AG04450 (cell line): ENCODE results near the gene STIM1. TPM values are rescaled to one million over a fixed set of nuclear protein-coding genes. Genes with fewer than 3 reads are reported as not detected.
A peak's percentile ranks its signal among the peaks of the same experiment; 100 is the strongest.

ENCODE experiments used
- CTCF ChIA-PET: fragments of 300-600, 350-600 bp; formaldehyde crosslinking; extraction: SDS; loops from one replicate; lab custom pipeline; 2022; ENCODE audit warnings: antibody characterized with exemption, inconsistent platforms; lab: Charles Lee
- POLR2A ChIA-PET: fragments of 350-600 bp; formaldehyde crosslinking; extraction: SDS; loops from one replicate; lab custom pipeline; 2021; ENCODE audit warnings: antibody characterized with exemption, inconsistent platforms; lab: Yijun Ruan, JAX
- DNase-seq: peaks from one replicate; pipeline ENCODE4 v3.0.0-alpha.2; 2011; ENCODE audit warnings: low read depth, low spot score
- H3K27ac ChIP-seq: one replicate; pipeline ENCODE4 v1.5.1; 2012; ENCODE audit warnings: low read depth, low read length, control low read depth
- H3K27me3 ChIP-seq: one replicate; pipeline ENCODE4 v1.6.0; 2012; ENCODE audit warnings: low read length; ENCODE audit not compliant: control insufficient read depth, insufficient read depth
- H3K4me3 ChIP-seq: 2 replicates; pipeline ENCODE4 v1.5.1; 2011; ENCODE audit warnings: mild to moderate bottlenecking, low read depth, low read length, control low read depth
- H3K9me3 ChIP-seq: 2 replicates; pipeline ENCODE4 v1.5.1; 2012; ENCODE audit warnings: low read length; ENCODE audit not compliant: control insufficient read depth, insufficient read depth
- CTCF ChIP-seq: IDR thresholded peaks from 2 replicates; pipeline ENCODE4 v1.5.1; 2011; ENCODE audit warnings: low read depth, low read length, control low read depth, inconsistent platforms
- polyA plus RNA-seq: library from polyadenylated mRNA; depleted of rRNA; stranded (reverse); fragments of >200 nt; gene quantifications from 2 replicates; pipeline ENCODE4 v1.2.3, GENCODE V29; 2011

Gene STIM1
- polyA plus RNA-seq, 1 experiment: 23.4 TPM

GRCh38 chr11:4093519-4094347 is 238.3 kb downstream of the STIM1 start:
- H3K9me3 ChIP-seq: no peaks in the 10 kb centered on the region
- no peaks in the 10 kb centered on the region for H3K27me3 ChIP-seq
- H3K4me3 ChIP-seq: peak overlapping the region; percentile 94
- CTCF ChIA-PET: interaction anchor here (1.0 to 1.7 kb wide), 2 partner anchors 239 to 244 kb away, joined by 5 to 9 read pairs; partner anchors contain the start of gene STIM1
- no peak for TF ChIP-seq CTCF
- DNase-seq: no peak
- H3K27ac ChIP-seq: peak overlapping the region; percentile 95
- POLR2A ChIA-PET: no interaction called here

- Histone ChIP-seq H3K4me3 (peak within 1 kb of the TSS; percentile 94), H3K27ac (peak within 1 kb of the TSS; percentile 95), H3K27me3 (no peaks in the 10 kb centered on the region), H3K9me3 (no peaks in the 10 kb centered on the region)
- DNase-seq: peak; percentile 90
- no peak for TF ChIP-seq CTCF
- POLR2A ChIA-PET: no interaction called here
- CTCF ChIA-PET: interaction anchor here (1.0 to 1.7 kb wide), 4 partner anchors 21 to 253 kb away, joined by 3 to 9 read pairs (median 4); partner anchors contain the start of gene STIM1
Measured at GRCh38 chr11:4094348-4095291, 239.2 kb downstream of the STIM1 start, which contains the start of gene RRM1. RRM1 (plus strand) TSS chr11:4094799; CDS start chr11:4095013, 214 bp downstream.

DNA sequence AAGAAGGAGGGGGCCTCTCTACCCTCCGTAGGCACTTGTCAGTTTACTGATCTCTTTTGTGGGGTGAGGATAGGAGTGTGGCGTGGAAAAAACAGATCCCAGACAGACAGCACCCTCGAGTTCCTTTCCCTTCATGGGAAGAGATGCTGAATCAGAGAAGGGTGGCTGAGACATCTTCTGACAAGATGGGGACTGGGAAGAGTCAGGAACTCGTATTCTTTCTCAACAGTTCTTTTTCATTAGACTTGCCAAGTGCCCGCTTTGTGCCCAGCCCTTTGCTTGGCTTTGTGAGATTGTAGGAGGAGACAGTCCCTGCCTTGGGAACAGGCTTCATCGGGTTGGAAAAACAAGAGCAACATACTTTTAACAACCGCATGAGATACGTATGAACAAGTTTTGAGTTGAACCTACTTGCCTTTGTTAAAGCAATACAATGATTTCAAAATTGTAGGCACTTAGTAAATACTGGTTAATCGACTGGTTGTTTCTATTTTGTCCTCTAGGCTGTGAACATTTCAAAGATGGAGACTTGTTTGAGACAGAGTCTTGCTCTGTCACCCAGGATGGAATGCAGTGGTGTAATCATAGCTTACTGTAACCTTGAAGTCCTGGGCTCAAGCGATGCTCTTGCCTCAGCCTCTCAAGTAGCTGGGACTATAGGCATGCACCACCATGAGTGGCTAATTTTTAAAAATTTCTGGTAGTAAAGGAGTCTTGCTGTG is 240.2 kb downstream of the STIM1 start:
- TF ChIP-seq CTCF: no peak
- H3K27me3 ChIP-seq: no peaks in the 10 kb centered on the region
- peak overlapping the region; percentile 94 for H3K4me3 ChIP-seq
- POLR2A ChIA-PET: no interaction called here
- no peaks in the 10 kb centered on the region for H3K9me3 ChIP-seq
- CTCF ChIA-PET: interaction anchor here (1.2 to 1.7 kb wide), 3 partner anchors 22 to 254 kb away, joined by 3 to 9 read pairs (median 4); partner anchors contain the start of gene STIM1
- peak overlapping the region; percentile 89 for H3K27ac ChIP-seq
- DNase-seq: no peak

GRCh38 chr11:4098026-4098621 is 242.7 kb downstream of the STIM1 start:
- no peak for TF ChIP-seq CTCF
- no peak overlapping the region for H3K27ac ChIP-seq
- no peak overlapping the region for H3K4me3 ChIP-seq
- CTCF ChIA-PET: interaction anchor here (2.2 to 2.6 kb wide), 3 partner anchors 243 to 257 kb away, joined by 6 to 11 read pairs (median 10); partner anchors contain the start of genes RHOG and STIM1
- no peaks in the 10 kb centered on the region for H3K9me3 ChIP-seq
- no peaks in the 10 kb centered on the region for H3K27me3 ChIP-seq
- POLR2A ChIA-PET: interaction anchor here (0.7 kb wide), 1 partner anchor 59 kb away, joined by 3 read pairs; no protein-coding TSS in a partner anchor
- DNase-seq: no peak
